ENCODE data around the gene MYBPC1.

The MYBPC1 gene

GRCh38 chr12:101664992-101665391, 70.2 kb downstream of the MYBPC1 start:
- TF ChIP-seq, protein P1, sequence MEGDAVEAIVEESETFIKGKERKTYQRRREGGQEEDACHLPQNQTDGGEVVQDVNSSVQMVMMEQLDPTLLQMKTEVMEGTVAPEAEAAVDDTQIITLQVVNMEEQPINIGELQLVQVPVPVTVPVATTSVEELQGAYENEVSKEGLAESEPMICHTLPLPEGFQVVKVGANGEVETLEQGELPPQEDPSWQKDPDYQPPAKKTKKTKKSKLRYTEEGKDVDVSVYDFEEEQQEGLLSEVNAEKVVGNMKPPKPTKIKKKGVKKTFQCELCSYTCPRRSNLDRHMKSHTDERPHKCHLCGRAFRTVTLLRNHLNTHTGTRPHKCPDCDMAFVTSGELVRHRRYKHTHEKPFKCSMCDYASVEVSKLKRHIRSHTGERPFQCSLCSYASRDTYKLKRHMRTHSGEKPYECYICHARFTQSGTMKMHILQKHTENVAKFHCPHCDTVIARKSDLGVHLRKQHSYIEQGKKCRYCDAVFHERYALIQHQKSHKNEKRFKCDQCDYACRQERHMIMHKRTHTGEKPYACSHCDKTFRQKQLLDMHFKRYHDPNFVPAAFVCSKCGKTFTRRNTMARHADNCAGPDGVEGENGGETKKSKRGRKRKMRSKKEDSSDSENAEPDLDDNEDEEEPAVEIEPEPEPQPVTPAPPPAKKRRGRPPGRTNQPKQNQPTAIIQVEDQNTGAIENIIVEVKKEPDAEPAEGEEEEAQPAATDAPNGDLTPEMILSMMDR (IDR thresholded peaks at IDR 0.05; ENCODE audit: borderline replicate concordance, insufficient read depth, low read depth, low read length) = no peak
- H3K4me3 ChIP-seq (ENCODE audit: low read depth, low read length) = no peak overlapping the region

GRCh38 chr12:101666052-101666728, 71.4 kb downstream of the MYBPC1 start:
- TF ChIP-seq, protein P1 (IDR thresholded peaks at IDR 0.05; ENCODE audit: borderline replicate concordance, insufficient read depth, low read depth, low read length) = no peak
- H3K4me3 ChIP-seq (ENCODE audit: low read depth, low read length) = no peak overlapping the region

GRCh38 chr12:101667591-101667990, 72.8 kb downstream of the MYBPC1 start:
- TF ChIP-seq, protein P1 (IDR thresholded peaks at IDR 0.05; ENCODE audit: borderline replicate concordance, insufficient read depth, low read depth, low read length) = no peak
- no peak overlapping the region for H3K4me3 ChIP-seq (ENCODE audit: low read depth, low read length)

DNA sequence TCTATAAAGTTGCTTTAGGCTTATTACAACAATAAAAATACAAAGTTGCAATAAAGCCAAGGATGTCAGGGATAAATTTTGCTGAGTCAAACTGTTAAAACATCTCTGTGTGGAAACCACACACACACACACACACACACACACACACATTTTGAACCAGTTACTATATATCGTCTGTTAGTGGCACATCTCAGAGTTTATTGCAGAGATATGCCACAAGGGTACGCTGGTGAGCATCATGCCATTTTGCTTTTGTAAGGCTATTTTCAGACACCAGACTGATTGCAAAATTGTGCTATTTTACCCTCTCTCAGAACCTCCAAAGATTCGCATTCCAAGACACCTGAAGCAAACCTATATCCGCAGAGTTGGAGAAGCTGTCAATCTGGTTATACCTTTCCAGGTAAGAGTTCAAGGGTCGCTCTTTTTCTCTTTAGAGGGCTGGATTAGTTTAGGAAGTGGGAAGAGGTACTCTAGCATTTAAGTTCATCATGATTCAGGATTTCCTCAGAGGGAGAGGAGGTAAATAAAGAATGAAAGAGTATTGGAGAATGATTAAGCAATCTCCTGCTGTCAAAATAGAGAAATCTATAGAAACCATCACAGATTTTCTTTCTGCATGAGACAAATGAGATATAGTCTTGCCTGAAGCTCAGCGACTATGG, 75.4 kb downstream of the MYBPC1 start:
- TF ChIP-seq, protein P1 (IDR thresholded peaks at IDR 0.05; ENCODE audit: borderline replicate concordance, insufficient read depth, low read depth, low read length) = peak; percentile 60
- H3K4me3 ChIP-seq (ENCODE audit: low read depth, low read length) = no peak overlapping the region

DNA sequence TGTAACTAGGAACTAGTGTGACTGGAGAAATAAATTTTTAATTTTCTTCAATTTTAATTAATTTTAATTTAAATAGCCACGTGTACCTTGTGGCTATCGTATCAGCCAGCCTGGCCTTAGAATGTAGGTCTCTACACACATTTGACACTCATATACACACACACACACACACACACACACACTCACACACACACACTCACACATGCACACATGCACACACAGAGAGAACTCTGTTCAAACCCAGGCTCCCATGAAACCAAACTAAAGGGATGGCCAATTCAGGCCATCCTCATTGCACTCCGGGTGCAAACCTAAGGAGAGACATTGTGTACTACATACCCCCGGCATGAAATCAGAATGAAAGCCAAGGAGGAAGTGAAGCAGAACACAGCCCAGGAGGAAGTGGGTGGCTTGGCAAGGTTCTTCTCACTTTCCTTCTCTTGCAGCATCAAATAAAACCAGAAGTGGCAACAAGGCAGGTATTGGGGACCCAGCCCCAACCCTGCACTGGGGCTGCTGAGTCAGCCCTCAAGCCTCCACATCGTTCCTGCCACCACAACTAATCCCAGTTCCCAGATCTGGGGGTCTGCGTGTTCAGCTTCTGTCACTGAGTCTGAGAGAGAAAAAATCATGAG, 76.5 kb downstream of the MYBPC1 start:
- H3K4me3 ChIP-seq (ENCODE audit: low read depth, low read length) = no peak overlapping the region
- TF ChIP-seq, protein P1 (IDR thresholded peaks at IDR 0.05; ENCODE audit: borderline replicate concordance, insufficient read depth, low read depth, low read length) = no peak

DNA sequence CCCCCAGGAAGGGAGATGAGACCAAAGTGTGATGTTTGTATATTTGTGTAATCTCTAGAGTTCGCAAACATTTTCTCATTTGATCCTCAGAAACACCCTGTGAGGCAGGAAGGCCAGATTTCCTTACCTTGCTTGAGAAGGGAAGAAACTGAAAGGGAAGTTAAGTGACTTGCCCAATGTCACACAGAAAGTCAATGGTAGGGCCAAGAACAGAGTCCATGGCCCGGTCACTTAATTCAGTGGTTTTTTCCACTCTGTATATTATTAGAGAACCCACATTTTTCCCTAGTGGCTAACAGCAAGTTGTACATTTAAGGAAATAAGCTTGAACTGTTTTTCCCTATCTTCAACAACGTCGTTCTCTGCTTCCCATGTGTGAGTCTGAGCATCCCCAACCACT, 77.1 kb downstream of the MYBPC1 start:
- no peak overlapping the region for H3K4me3 ChIP-seq (ENCODE audit: low read depth, low read length)
- TF ChIP-seq, protein P1 (IDR thresholded peaks at IDR 0.05; ENCODE audit: borderline replicate concordance, insufficient read depth, low read depth, low read length) = no peak
